Embryonic facial prominence (tissue), 1 donor: ENCODE results near the gene YWHAH.
"Not testable (repeated sequence)": the region's sequence is repeated elsewhere in the genome, so short reads cannot be mapped to it uniquely, and the experiment has no call there.

Source experiments
- DNase-seq: peaks from one replicate; pipeline ENCODE4 v3.0.0-alpha.2; 2016; ENCODE audit errors: extremely low spot score

Gene YWHAH

DNA sequence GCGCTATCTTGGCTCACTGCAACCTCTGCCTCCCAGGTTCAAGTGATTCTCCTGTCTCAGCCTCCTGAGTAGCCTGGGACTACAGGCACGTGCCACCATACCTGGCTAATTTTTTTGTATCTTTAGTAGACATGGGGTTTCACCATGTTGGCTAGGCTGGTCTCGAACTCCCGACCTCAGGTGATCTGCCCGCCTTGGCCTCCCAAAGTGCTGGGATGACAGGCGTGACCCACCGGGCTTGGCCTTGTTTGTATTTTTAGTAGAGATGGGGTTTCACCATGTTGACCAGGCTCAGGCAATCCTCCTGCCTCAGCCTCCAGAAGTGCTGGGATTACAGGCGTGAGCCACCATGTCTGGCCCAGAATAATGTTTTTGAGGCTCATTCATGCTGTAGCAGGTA is 37.6 kb downstream of the YWHAH start:
- not testable (repeated sequence) for DNase-seq

DNA sequence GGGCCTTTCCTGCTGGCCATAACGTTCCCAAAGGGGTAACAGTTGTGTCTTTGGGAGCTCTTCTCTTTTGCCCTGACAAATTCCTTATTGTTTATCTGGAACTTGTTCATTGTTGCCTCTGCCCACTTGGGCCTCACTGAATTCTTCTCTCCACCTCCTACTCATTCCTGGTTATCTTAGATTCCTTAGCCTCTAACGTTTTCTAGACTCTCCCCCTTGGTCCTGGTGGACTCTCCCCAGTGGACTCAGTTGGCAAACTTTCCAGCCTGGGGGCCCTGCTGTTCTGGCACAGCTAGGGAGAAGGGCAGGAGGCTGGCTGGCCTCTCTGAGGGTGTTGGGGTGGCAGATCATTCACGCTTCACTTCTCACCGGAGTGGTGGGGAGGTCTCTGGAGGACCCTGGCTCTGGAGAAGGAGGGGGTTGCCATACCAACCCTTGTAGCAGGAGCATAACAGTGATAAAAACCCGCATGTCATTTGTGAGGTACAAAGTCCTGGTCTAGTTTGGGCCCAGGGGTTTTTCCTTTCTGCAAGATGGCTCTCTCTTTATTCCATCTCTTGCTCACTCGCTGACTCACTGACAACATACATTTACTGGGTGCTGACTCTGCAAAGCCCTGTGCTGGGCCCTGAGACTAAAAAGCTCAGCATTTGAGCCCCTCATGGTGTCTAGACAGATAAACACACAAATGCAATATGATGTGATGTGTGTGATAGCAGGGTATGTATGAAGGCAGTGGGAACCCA is 39.7 kb downstream of the YWHAH start:
- DNase-seq = no peak

DNA sequence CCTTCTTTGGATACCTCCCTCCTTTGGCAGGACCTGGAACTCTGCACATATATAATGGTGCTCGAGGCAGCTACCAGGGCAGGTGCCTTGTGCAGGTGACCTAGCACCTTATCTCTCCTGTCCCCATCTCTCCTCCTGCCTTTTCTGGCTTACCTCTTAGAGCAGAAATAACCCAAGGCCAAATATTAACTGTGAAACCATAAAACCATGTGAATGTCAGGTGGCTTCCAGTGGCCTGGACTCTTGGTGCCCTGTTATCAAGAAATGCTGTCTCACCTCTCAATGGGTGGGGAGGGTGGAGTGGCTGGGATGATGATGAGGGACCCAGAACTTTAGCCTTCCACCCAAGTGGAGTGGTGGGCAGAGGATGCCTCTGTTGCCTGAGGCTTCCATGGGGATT is 42.9 kb downstream of the YWHAH start:
- DNase-seq = no peak

DNA sequence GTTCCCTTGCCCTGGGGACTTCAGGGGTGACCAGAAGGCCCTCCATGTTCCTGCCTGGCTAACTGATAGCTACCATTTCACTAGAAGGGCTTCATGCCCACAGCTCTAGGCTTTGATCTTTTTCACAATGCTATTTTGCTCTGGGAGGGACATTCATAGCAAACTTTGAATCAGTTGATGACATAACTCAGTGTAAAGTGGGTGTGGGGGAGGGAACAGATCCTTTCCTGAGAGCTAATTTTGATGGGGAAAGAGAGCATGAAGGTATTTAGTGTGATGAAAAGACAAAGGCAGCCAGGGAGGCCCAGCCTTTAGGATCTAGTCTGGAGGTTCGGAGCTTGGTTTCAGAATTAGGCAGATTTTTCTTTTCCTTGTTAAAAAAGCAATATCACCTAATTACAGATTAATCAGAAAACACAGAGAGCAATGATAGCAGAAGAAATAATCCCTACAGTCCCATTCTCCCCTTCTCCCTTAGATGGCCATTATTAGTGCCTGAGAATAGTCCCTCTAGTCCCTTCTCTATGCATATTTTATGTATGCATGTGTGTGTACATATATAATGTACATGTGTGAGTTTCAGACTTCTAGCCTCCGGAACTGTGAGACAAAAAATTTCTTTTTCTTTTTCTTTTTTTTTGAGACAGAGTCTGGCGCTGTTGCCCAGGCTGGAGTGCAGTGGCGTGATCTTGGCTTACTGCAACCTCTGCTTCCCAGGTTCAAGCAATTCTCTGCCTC is 46.9 kb downstream of the YWHAH start:
- no peak for DNase-seq

DNA sequence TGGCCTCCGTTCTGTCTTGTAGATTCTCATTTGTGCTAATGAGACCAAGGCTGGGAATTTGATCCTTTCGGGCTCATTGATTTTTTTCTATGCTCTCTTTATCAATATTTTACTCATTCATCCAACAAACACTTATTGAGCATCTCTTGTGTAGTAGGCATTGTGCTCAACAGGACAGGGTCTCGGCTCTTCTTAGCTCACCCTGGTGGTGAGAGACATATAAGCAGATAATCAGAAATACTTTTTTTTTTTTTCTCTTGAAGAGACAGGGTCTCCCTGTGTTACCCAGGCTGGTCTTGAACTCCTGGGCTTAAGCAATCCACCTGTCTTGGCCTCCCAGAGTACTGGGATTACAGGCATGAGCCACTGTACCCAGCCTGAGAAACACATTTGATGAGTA is 50.7 kb downstream of the YWHAH start:
- DNase-seq = no peak

DNA sequence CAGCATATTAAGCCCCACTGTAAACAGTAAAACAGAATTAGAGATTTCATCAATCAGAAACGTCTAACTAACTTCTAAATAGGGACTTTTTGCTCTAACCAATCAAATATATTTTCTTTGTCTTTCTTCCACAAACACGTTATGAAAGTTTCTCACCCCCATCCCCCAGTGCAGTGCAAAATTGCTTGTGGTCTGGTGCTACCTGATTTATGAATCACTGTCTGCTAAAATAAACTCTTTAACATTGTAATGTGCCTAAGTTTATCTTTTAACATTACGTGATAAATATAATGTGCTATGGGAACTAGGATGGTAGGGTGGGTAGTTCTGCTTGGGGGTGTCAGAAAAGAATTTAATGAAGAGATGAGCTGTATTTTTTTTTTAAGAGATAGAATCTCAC is 51.5 kb downstream of the YWHAH start:
- no peak for DNase-seq

DNA sequence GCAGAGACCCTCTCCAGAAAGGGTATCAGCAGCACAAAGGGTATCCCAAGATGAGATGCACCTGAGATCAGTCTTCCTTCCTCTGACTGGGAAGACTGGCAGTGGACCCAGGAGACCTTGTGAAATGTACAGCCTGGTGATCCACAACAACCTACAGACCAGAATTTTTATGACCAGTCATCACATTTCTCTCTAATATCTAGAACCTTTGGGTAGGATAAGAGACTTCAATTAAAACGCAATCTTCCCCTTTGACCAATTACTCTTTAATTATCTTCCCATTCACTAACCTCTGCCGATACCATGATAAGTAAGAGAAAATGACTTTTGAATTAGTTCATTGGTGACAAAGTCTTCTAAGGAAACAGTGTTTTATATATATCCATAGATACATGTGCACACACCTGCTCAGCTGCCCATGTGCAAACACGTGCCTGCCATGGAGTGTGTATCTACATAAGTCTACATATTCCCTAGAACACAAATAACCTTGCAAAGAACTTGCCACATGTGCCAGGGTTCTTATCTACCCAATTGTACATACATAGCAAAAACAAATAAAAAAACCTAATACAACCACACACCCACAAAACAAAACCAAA is 54.5 kb downstream of the YWHAH start:
- DNase-seq = no peak

DNA sequence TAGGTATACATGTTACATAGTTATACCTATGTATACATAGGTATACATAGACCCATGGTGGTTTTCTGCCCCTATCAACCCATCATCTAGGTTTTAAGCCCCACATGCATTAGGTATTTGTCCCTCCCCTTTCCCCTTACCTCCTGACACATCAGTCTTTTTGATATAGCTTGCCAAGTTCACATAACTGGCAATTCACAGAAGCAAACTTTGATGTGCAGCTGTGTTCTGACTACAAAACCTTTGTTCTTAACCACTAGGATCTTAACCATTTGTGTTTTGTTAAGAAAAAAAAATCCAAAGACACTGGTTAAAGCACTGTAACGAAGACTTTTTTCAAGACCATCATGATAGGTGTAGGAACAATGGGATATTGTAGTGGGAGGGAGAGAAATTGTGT is 55.8 kb downstream of the YWHAH start:
- no peak for DNase-seq

DNA sequence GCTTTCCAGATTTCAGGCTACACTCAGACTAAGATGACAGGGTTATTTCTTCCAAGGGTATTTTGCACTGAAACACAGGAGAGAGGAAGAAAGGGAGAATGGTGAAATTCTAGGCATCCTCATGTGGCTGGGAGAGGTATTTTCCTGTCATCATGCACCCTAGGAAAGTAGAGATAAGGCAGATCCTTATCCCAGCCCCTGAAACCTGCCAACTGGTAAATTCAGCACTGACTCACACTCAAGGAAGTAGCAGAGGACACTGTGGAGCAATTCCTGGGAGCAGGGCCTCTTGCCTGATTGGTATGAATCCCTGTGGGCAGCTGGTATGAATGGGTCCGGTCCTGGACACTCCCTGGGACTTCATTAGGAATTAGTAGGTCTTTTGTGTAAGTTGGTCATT is 61.1 kb downstream of the YWHAH start:
- DNase-seq = no peak
